Measurements from ENCODE around the gene TMEM17. TPM values are rescaled to one million over a fixed set of nuclear protein-coding genes. Genes with fewer than 3 reads are reported as not detected.
A peak's percentile ranks its signal among the peaks of the same experiment; 100 is the strongest.

The TMEM17 gene
- total and polyA plus RNA-seq, 9 of the 15 experiments (the other 6 are each of a cell fraction or from before 2014, with no cell fraction given): 0.58 to 2.2 (median 1.2) TPM

GRCh38 chr2:62467100-62467474 lies 38.9 kb downstream of the TMEM17 start:
- Histone ChIP-seq H3K9me1 (ENCODE audit: control insufficient read depth, insufficient read depth, low read length) (no peaks in the 10 kb centered on the region), H3K27me3 (ENCODE audit: control insufficient read depth in 2 of 2, insufficient read depth in 2 of 2, low read length in 2 of 2) (peaks cover 2 to 11% of the 10 kb centered on the region in 2 experiments; a peak in 2 of 5 replicates), H3K9ac (ENCODE audit: insufficient read depth in 1 of 2, low read depth in 2 of 2, low read length in 2 of 2) (no peak overlapping the region), H3K36me3 (ENCODE audit: control insufficient read depth, insufficient read depth, low read length) (no peaks in the 10 kb centered on the region), H3K4me1 (replicated peaks in 1 of 2; ENCODE audit: control insufficient read depth in 2 of 2, insufficient read depth in 2 of 2, low read length in 2 of 2) (no peaks in the 10 kb centered on the region), H2AFZ (ENCODE audit: low read depth, low read length) (peak overlapping the region; percentile 28; the same call in 1 of the 2 replicates), H3K9me3 (replicated peaks; ENCODE audit: control insufficient read depth, insufficient read depth, low read depth, low read length) (no peaks in the 10 kb centered on the region), H3K79me2 (ENCODE audit: control insufficient read depth, insufficient read depth, low read length) (no peaks in the 10 kb centered on the region), H3K27ac (ENCODE audit: extremely low read depth, low read depth, low read length) (no peak overlapping the region), H4K20me1 (replicated peaks; ENCODE audit: control insufficient read depth, insufficient read depth, low read length) (no peaks in the 10 kb centered on the region), H3K4me2 (ENCODE audit: insufficient read depth, low read length) (no peak overlapping the region), H3K4me3 (no peak overlapping the region)
- no TSS peak for BruUV-seq (replicated peaks)
- 40% methylated on average over 6 of the region's 6 CpGs for WGBS (ENCODE audit: insufficient coverage, low coverage, missing lambda C conversion rate)
- intact Hi-C loops (cut with micrococcal nuclease): no loop called here
- ChIA-PET POLR2A (interaction anchor here (1.3 kb wide), 1 partner anchor 9 kb away, joined by 6 read pairs; no protein-coding TSS in a partner anchor), CTCF (ENCODE audit: low intra/inter-chr PET ratio) (no interaction called here)
- ATAC-seq: no peak
- DNase-seq (ENCODE audit: extremely low read depth in 1 of 4, low spot score in 3 of 4): no peak
- no peak for TF ChIP-seq THRB (CRISPR knock-in tag; conservative IDR thresholded peaks at IDR 0.05)
- TF ChIP-seq ZNF232 (CRISPR knock-in tag; IDR thresholded peaks at IDR 0.05): no peak
- no peak for FAIRE-seq
- in situ Hi-C loops (cut with MboI): no loop called here

GRCh38 chr2:62466503-62466854 lies 39.5 kb downstream of the TMEM17 start:
- ChIA-PET POLR2A (interaction anchor here (0.8 to 1.3 kb wide), 2 partner anchors 10 kb away, joined by 5 to 6 read pairs; no protein-coding TSS in a partner anchor), CTCF (ENCODE audit: low intra/inter-chr PET ratio) (no interaction called here)
- intact Hi-C loops (cut with micrococcal nuclease) (no loop called here), in situ Hi-C loops (cut with MboI) (no loop called here)
- no peak overlapping the region for H3K4me3 ChIP-seq
- no peaks in the 10 kb centered on the region for H3K79me2 ChIP-seq (ENCODE audit: control insufficient read depth, insufficient read depth, low read length)
- no TSS peak for BruUV-seq (replicated peaks)
- no peak for TF ChIP-seq ZFP36 (IDR thresholded peaks at IDR 0.05; ENCODE audit: low read depth, low read length, partially characterized antibody)
- H3K4me1 ChIP-seq (replicated peaks in 1 of 2; ENCODE audit: control insufficient read depth in 2 of 2, insufficient read depth in 2 of 2, low read length in 2 of 2): no peaks in the 10 kb centered on the region
- H2AFZ ChIP-seq (ENCODE audit: low read depth, low read length): no peak overlapping the region
- H3K9ac ChIP-seq (ENCODE audit: insufficient read depth in 1 of 2, low read depth in 2 of 2, low read length in 2 of 2): no peak overlapping the region
- no peak for FAIRE-seq
- no peaks in the 10 kb centered on the region for H4K20me1 ChIP-seq (replicated peaks; ENCODE audit: control insufficient read depth, insufficient read depth, low read length)
- H3K9me1 ChIP-seq (ENCODE audit: control insufficient read depth, insufficient read depth, low read length): no peaks in the 10 kb centered on the region
- WGBS (ENCODE audit: insufficient coverage, low coverage, missing lambda C conversion rate): 20% methylated on average over 2 of the region's 2 CpGs
- no peaks in the 10 kb centered on the region for H3K36me3 ChIP-seq (ENCODE audit: control insufficient read depth, insufficient read depth, low read length)
- peaks cover 2 to 4% of the 10 kb centered on the region in 2 experiments; a peak in 2 of 5 replicates for H3K27me3 ChIP-seq (ENCODE audit: control insufficient read depth in 2 of 2, insufficient read depth in 2 of 2, low read length in 2 of 2)
- DNase-seq (ENCODE audit: extremely low read depth in 1 of 4, low spot score in 3 of 4): no peak
- H3K27ac ChIP-seq (ENCODE audit: extremely low read depth, low read depth, low read length): no peak overlapping the region
- no peak for ATAC-seq
- no peak overlapping the region for H3K4me2 ChIP-seq (ENCODE audit: insufficient read depth, low read length)
- no peaks in the 10 kb centered on the region for H3K9me3 ChIP-seq (replicated peaks; ENCODE audit: control insufficient read depth, insufficient read depth, low read depth, low read length)
